ENCODE data around the gene PLA2G4D. TPM values are rescaled to one million over a fixed set of nuclear protein-coding genes. Genes with fewer than 3 reads are reported as not detected.
A peak's percentile ranks its signal among the peaks of the same experiment; 100 is the strongest.

Gene PLA2G4D
- total and polyA plus RNA-seq, 2 experiments from 2014 or later = 0.07 to 0.15 TPM

GRCh38 chr15:42057799-42058646 is 36.3 kb downstream of the PLA2G4D start:
- Histone ChIP-seq H3K9me2 (ENCODE audit: insufficient read depth) (no peaks in the 10 kb centered on the region), H3K27ac (ENCODE audit: low read depth) (no peak overlapping the region), H3K36me3 (ENCODE audit: insufficient read depth) (no peaks in the 10 kb centered on the region), H3F3A (replicated peaks; ENCODE audit: low read depth) (no peaks in the 10 kb centered on the region), H3K27me3 (ENCODE audit: insufficient read depth) (no peaks in the 10 kb centered on the region), H3K79me2 (replicated peaks; ENCODE audit: insufficient read depth) (no peaks in the 10 kb centered on the region), H2AFZ (peak overlapping the region; percentile 94), H4K20me1 (replicated peaks; ENCODE audit: insufficient read depth) (no peaks in the 10 kb centered on the region), H3K4me1 (ENCODE audit: insufficient read depth) (no peaks in the 10 kb centered on the region), H3K4me3 (no peak overlapping the region), H3K4me2 (no peak overlapping the region)
- Mint-ChIP-seq H3K4me3 (no peak overlapping the region; the same call in 2 of the 3 replicates), H3K4me1 (peaks cover 10% of the 10 kb centered on the region), H3K9me3 (no peaks in the 10 kb centered on the region), H3K27me3 (ENCODE audit: insufficient read depth, low read depth, poor library complexity) (peaks cover 6% of the 10 kb centered on the region), H3K27ac (no peak overlapping the region), H3K36me3 (ENCODE audit: low read depth) (no peaks in the 10 kb centered on the region)
- no peak for ATAC-seq
- TF ChIP-seq ETS1 (IDR thresholded peaks at IDR 0.05) (no peak), NANOG (IDR thresholded peaks at IDR 0.05; ENCODE audit: borderline replicate concordance) (no peak), ZNF114 (CRISPR knock-in tag; IDR thresholded peaks at IDR 0.05) (no peak), CREB1 (CRISPR knock-in tag; IDR thresholded peaks at IDR 0.05; ENCODE audit: low read depth) (no peak), POLR2AphosphoS5 (IDR thresholded peaks at IDR 0.05; ENCODE audit: low read depth) (no peak), REST (IDR thresholded peaks at IDR 0.05; ENCODE audit: unreplicated experiment) (no peak), EZH2 (IDR thresholded peaks at IDR 0.05; ENCODE audit: low read depth, unreplicated experiment) (no peak), EZH2phosphoT487 (IDR thresholded peaks at IDR 0.05; ENCODE audit: unreplicated experiment) (no peak), ZNF331 (CRISPR knock-in tag; IDR thresholded peaks at IDR 0.05; ENCODE audit: low read depth) (no peak), JUNB (IDR thresholded peaks at IDR 0.05; ENCODE audit: unreplicated experiment) (no peak), STAT1 (IDR thresholded peaks at IDR 0.05; ENCODE audit: unreplicated experiment) (no peak)
- TF ChIP-seq, protein P1, sequence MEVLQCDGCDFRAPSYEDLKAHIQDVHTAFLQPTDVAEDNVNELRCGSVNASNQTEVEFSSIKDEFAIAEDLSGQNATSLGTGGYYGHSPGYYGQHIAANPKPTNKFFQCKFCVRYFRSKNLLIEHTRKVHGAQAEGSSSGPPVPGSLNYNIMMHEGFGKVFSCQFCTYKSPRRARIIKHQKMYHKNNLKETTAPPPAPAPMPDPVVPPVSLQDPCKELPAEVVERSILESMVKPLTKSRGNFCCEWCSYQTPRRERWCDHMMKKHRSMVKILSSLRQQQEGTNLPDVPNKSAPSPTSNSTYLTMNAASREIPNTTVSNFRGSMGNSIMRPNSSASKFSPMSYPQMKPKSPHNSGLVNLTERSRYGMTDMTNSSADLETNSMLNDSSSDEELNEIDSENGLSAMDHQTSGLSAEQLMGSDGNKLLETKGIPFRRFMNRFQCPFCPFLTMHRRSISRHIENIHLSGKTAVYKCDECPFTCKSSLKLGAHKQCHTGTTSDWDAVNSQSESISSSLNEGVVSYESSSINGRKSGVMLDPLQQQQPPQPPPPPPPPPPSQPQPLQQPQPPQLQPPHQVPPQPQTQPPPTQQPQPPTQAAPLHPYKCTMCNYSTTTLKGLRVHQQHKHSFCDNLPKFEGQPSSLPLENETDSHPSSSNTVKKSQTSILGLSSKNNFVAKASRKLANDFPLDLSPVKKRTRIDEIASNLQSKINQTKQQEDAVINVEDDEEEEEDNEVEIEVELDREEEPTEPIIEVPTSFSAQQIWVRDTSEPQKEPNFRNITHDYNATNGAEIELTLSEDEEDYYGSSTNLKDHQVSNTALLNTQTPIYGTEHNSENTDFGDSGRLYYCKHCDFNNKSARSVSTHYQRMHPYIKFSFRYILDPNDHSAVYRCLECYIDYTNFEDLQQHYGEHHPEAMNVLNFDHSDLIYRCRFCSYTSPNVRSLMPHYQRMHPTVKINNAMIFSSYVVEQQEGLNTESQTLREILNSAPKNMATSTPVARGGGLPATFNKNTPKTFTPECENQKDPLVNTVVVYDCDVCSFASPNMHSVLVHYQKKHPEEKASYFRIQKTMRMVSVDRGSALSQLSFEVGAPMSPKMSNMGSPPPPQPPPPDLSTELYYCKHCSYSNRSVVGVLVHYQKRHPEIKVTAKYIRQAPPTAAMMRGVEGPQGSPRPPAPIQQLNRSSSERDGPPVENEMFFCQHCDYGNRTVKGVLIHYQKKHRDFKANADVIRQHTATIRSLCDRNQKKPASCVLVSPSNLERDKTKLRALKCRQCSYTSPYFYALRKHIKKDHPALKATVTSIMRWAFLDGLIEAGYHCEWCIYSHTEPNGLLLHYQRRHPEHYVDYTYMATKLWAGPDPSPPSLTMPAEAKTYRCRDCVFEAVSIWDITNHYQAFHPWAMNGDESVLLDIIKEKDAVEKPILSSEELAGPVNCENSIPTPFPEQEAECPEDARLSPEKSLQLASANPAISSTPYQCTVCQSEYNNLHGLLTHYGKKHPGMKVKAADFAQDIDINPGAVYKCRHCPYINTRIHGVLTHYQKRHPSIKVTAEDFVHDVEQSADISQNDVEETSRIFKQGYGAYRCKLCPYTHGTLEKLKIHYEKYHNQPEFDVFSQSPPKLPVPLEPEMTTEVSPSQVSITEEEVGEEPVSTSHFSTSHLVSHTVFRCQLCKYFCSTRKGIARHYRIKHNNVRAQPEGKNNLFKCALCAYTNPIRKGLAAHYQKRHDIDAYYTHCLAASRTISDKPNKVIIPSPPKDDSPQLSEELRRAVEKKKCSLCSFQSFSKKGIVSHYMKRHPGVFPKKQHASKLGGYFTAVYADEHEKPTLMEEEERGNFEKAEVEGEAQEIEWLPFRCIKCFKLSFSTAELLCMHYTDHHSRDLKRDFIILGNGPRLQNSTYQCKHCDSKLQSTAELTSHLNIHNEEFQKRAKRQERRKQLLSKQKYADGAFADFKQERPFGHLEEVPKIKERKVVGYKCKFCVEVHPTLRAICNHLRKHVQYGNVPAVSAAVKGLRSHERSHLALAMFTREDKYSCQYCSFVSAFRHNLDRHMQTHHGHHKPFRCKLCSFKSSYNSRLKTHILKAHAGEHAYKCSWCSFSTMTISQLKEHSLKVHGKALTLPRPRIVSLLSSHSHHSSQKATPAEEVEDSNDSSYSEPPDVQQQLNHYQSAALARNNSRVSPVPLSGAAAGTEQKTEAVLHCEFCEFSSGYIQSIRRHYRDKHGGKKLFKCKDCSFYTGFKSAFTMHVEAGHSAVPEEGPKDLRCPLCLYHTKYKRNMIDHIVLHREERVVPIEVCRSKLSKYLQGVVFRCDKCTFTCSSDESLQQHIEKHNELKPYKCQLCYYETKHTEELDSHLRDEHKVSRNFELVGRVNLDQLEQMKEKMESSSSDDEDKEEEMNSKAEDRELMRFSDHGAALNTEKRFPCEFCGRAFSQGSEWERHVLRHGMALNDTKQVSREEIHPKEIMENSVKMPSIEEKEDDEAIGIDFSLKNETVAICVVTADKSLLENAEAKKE (CRISPR knock-in tag; IDR thresholded peaks at IDR 0.05) = no peak
- TF ChIP-seq, protein P2, sequence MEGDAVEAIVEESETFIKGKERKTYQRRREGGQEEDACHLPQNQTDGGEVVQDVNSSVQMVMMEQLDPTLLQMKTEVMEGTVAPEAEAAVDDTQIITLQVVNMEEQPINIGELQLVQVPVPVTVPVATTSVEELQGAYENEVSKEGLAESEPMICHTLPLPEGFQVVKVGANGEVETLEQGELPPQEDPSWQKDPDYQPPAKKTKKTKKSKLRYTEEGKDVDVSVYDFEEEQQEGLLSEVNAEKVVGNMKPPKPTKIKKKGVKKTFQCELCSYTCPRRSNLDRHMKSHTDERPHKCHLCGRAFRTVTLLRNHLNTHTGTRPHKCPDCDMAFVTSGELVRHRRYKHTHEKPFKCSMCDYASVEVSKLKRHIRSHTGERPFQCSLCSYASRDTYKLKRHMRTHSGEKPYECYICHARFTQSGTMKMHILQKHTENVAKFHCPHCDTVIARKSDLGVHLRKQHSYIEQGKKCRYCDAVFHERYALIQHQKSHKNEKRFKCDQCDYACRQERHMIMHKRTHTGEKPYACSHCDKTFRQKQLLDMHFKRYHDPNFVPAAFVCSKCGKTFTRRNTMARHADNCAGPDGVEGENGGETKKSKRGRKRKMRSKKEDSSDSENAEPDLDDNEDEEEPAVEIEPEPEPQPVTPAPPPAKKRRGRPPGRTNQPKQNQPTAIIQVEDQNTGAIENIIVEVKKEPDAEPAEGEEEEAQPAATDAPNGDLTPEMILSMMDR (conservative IDR thresholded peaks at IDR 0.05; ENCODE audit: low read depth in 2 of 2) = no peak
- DNase-seq (ENCODE audit: low spot score) = no peak
